SK-N-MC (cell line): ENCODE results near the gene WDR44.
"Not testable (repeated sequence)": the region's sequence is repeated elsewhere in the genome, so short reads cannot be mapped to it uniquely, and the experiment has no call there.

Experiments
- DNase-seq: peaks from one replicate; pipeline ENCODE4 v3.0.0-alpha.2; 2011; ENCODE audit warnings: low read depth, low spot score
- H3K27ac ChIP-seq: fragments of 200-600 bp; sonication (generic); 2 replicates; pipeline ENCODE4 v1.5.1; 2016; ENCODE audit warnings: mixed run types
- H3K36me3 ChIP-seq: fragments of 200-600 bp; sonication (generic); 2 replicates; pipeline ENCODE4 v1.6.1; 2017; ENCODE audit warnings: antibody characterized with exemption, low read length, mixed read lengths; ENCODE audit not compliant: insufficient read depth
- H3K4me3 ChIP-seq: fragments of 200-600 bp; sonication (generic); 2 replicates; pipeline ENCODE4 v1.5.1; 2016
- H3K9ac ChIP-seq: fragments of 200-600 bp; sonication (generic); 2 replicates; pipeline ENCODE4 v1.8.0; 2017; ENCODE audit warnings: mixed run types, mixed read lengths; ENCODE audit not compliant: insufficient read length
- H3K9me3 ChIP-seq: fragments of 200-600 bp; sonication (generic); 2 replicates; pipeline ENCODE4 v1.6.1; 2017; ENCODE audit warnings: low read depth, mild to moderate bottlenecking, antibody characterized with exemption, low read length, moderate library complexity, mixed read lengths
- EZH2 ChIP-seq: fragments of 200-600 bp; sonication (generic); IDR thresholded peaks from one replicate; pipeline ENCODE4 v1.6.1; 2017; ENCODE audit warnings: antibody characterized with exemption
- FOXP2 ChIP-seq: optimal IDR thresholded peaks from 2 replicates; pipeline ENCODE3; 2011; ENCODE audit warnings: mild to moderate bottlenecking, moderate library complexity; ENCODE audit not compliant: insufficient read depth; ENCODE audit errors: extremely low read length, control extremely low read depth
- POLR2AphosphoS5 ChIP-seq: IDR thresholded peaks from 2 replicates; pipeline ENCODE4 v1.6.1; 2012; ENCODE audit warnings: mild to moderate bottlenecking, low read depth, low read length, borderline replicate concordance

The WDR44 gene

GRCh38 chrX:118345464-118346257 is at the start of gene WDR44:
WDR44 (plus strand) TSS chrX:118346106; CDS start chrX:118346504, 398 bp downstream.
- TF ChIP-seq EZH2 (no peak), POLR2AphosphoS5 (peak; percentile 89)
- H3K36me3 ChIP-seq: no peaks in the 10 kb centered on the region
- H3K9ac ChIP-seq: peak within 1 kb of the TSS; percentile 91
- peak; percentile 55 for DNase-seq
- peak within 1 kb of the TSS; percentile 78 for H3K27ac ChIP-seq
- H3K9me3 ChIP-seq: no peaks in the 10 kb centered on the region
- peak within 1 kb of the TSS; percentile 84 for H3K4me3 ChIP-seq

- H3K4me3 ChIP-seq, H3K9ac ChIP-seq, H3K36me3 ChIP-seq, H3K27ac ChIP-seq, H3K9me3 ChIP-seq, DNase-seq: not testable (repeated sequence)
These were observed 40.1 kb upstream of the WDR44 start for GRCh38 chrX:118305827-118306226.

DNA sequence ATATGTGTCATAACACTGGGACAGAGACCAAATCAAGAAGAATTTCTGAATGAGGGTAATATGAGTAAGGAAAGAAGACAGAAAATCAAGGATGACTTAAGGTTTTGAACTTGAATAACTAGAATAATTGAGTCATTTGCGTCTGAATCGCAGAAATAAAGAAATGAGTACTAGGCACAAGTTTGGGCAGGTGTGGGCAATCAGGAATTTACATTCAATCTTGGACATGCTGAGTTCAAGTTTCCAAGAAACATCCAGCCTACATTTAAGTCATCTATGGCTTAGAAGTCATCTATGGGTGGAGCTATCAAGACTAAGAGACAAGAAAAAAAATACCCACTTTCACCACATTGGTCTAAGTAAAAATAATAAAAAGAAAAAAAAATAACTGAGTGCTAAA is 30.4 kb upstream of the WDR44 start:
- no peak for TF ChIP-seq EZH2
- no peak for TF ChIP-seq POLR2AphosphoS5
- TF ChIP-seq FOXP2: no peak
- H3K4me3 ChIP-seq: no peak overlapping the region
- no peaks in the 10 kb centered on the region for H3K9me3 ChIP-seq
- H3K27ac ChIP-seq: no peak overlapping the region
- no peak overlapping the region for H3K9ac ChIP-seq
- H3K36me3 ChIP-seq: no peaks in the 10 kb centered on the region
- no peak for DNase-seq

GRCh38 chrX:118324588-118324987 is 21.3 kb upstream of the WDR44 start:
- no peak for DNase-seq

GRCh38 chrX:118325453-118325852 is 20.5 kb upstream of the WDR44 start:
- DNase-seq: no peak
- H3K27ac ChIP-seq: no peak overlapping the region
- no peaks in the 10 kb centered on the region for H3K9me3 ChIP-seq
- no peak for TF ChIP-seq POLR2AphosphoS5
- TF ChIP-seq FOXP2: no peak
- no peak for TF ChIP-seq EZH2
- no peaks in the 10 kb centered on the region for H3K36me3 ChIP-seq
- H3K4me3 ChIP-seq: no peak overlapping the region
- H3K9ac ChIP-seq: no peak overlapping the region

More at GRCh38 chrX:118324588-118324987, 21.3 kb upstream of the WDR44 start:
- Histone ChIP-seq H3K36me3 (no peaks in the 10 kb centered on the region), H3K4me3 (no peak overlapping the region), H3K9ac (no peak overlapping the region), H3K9me3 (no peaks in the 10 kb centered on the region), H3K27ac (no peak overlapping the region)
- TF ChIP-seq POLR2AphosphoS5: no peak
- TF ChIP-seq EZH2: no peak
- no peak for TF ChIP-seq FOXP2

DNA sequence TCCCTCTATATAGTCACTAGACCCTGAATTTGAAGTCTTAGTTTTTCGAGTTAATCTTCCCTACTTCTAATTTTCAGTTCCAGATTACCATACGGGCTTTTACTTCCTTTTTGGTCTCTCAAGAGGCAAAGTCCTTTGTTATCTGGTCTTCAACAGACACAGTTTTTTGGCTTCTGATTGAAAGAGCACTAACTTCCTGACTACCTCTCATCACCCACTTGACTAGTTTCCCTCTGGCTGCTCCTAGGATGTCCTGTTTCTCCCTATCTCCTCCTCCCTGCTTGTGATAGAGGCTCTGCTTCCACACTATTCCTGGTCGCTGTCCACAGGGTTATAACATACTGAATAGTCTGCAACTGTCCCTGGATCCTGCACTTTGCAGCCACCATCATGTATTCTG is 16.7 kb upstream of the WDR44 start:
- no peak overlapping the region for H3K4me3 ChIP-seq
- DNase-seq: no peak
- no peaks in the 10 kb centered on the region for H3K9me3 ChIP-seq
- no peak overlapping the region for H3K9ac ChIP-seq
- TF ChIP-seq FOXP2 (no peak), POLR2AphosphoS5 (no peak), EZH2 (no peak)
- H3K27ac ChIP-seq: no peak overlapping the region
- H3K36me3 ChIP-seq: no peaks in the 10 kb centered on the region

DNA sequence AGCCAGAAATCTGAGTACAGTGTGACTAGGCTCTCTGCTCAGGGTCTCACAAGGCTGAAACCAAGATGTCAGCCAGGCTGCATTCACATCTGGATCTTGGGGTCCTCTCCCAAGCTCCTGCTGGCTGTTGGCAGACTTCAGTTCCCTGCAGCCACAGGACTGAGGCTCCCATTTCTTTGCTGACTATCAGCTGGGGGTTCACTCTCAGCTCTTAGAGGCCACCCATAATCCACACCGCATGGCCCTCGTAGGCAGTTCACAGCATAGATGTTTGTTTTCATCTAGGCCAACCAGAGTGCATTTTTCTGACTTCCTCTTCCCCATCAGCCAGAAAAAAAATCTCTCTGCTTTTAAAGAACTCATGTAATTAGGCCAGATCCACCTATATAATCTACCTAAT is 8.2 kb upstream of the WDR44 start:
- no peak overlapping the region for H3K4me3 ChIP-seq
- H3K36me3 ChIP-seq: no peaks in the 10 kb centered on the region
- no peak for DNase-seq
- no peaks in the 10 kb centered on the region for H3K9me3 ChIP-seq
- H3K27ac ChIP-seq: no peak overlapping the region
- no peak overlapping the region for H3K9ac ChIP-seq
- TF ChIP-seq EZH2: no peak
- no peak for TF ChIP-seq FOXP2
- no peak for TF ChIP-seq POLR2AphosphoS5

DNA sequence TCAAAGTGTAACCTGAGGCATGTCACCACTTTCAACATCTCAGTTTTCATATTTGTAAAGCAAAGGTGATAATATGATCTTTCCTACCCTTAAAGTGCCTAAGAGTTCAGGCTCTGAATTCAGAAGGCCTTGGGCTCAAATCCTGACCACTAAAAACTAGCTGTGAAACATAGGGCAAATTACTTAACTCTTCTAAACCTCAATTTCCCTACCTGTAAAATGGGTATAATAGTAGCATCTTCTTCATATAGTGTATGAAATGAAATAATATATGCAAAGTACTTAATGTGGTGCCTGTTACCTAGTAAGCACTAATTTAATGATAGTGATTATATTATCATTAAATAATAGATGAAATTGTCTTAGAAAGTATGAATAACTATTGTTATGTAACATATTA is 7.0 kb upstream of the WDR44 start:
- DNase-seq: no peak
- Histone ChIP-seq H3K9me3 (no peaks in the 10 kb centered on the region), H3K4me3 (no peak overlapping the region), H3K36me3 (no peaks in the 10 kb centered on the region), H3K9ac (no peak overlapping the region), H3K27ac (no peak overlapping the region)
- TF ChIP-seq FOXP2 (no peak), EZH2 (no peak), POLR2AphosphoS5 (no peak)

DNA sequence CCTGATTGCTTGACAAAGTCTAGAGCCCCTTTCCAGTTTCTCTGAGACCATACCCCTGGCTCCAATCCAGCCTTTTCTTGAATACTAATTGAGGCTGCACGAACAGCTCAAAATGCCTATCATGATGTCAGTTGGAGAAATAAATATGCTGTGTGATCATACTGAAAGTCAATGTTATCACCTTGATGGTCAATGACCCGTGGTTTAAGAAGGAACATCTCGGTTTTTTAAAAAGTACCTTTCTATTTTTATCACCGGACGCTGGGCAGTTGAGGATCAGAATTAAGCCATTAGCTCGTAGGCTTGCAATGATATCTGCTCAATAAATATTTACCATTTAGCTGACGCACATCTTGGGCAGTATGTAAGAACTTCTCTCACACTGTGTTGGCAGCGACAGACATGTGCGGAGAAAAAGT is 852 bp upstream of the WDR44 start:
- Histone ChIP-seq H3K27ac (peak overlapping the region; percentile 78), H3K4me3 (peak overlapping the region; percentile 84), H3K36me3 (no peaks in the 10 kb centered on the region), H3K9ac (peak overlapping the region; percentile 91), H3K9me3 (no peaks in the 10 kb centered on the region)
- DNase-seq: no peak
- TF ChIP-seq EZH2 (no peak), POLR2AphosphoS5 (no peak), FOXP2 (no peak)
